ENCODE measurements around the gene TDRD7. TPM values are rescaled to one million over a fixed set of nuclear protein-coding genes. Genes with fewer than 3 reads are reported as not detected.
A peak's percentile ranks its signal among the peaks of the same experiment; 100 is the strongest.

TDRD7 gene
- total RNA-seq, 1 donor from 2014 or later = 20.4 TPM

GRCh38 chr9:97419309-97419867 lies 7.5 kb downstream of the TDRD7 start:
- H3K4me1 ChIP-seq (ENCODE audit: insufficient read depth, low read length) = peaks cover 6% of the 10 kb centered on the region
- peak; percentile 29 for DNase-seq (ENCODE audit: low read depth)
- H3K36me3 Mint-ChIP-seq (ENCODE audit: low read depth, unreplicated experiment) = peaks cover 2% of the 10 kb centered on the region
- no peak overlapping the region for H3K9ac ChIP-seq (ENCODE audit: low read length)
- H2AFZ ChIP-seq (ENCODE audit: low read depth, low read length) = no peak overlapping the region
- H3K9me3 Mint-ChIP-seq (ENCODE audit: unreplicated experiment) = peaks cover 2% of the 10 kb centered on the region
- no peak for FAIRE-seq
- H4K20me1 ChIP-seq (ENCODE audit: insufficient read depth, low read length) = peaks cover 4% of the 10 kb centered on the region
- no peaks in the 10 kb centered on the region for H3K27me3 Mint-ChIP-seq (ENCODE audit: low read depth, unreplicated experiment)
- no peaks in the 10 kb centered on the region for H3K36me3 ChIP-seq (ENCODE audit: insufficient read depth, low read length)
- no peak overlapping the region for H3K4me3 Mint-ChIP-seq (ENCODE audit: unreplicated experiment)
- no peak overlapping the region for H3K27ac ChIP-seq (ENCODE audit: low read depth, low read length)
- TF ChIP-seq CTCF (IDR thresholded peaks at IDR 0.05; ENCODE audit: insufficient read depth, low read depth, low read length) (no peak), EZH2 (IDR thresholded peaks at IDR 0.05; ENCODE audit: insufficient read depth, low read length) (no peak)
- no peaks in the 10 kb centered on the region for H3K9me3 ChIP-seq (ENCODE audit: insufficient read depth, low read depth, low read length)
- H3K27ac Mint-ChIP-seq (ENCODE audit: unreplicated experiment) = peak overlapping the region; percentile 71
- no peaks in the 10 kb centered on the region for H3K79me2 ChIP-seq (ENCODE audit: insufficient read depth, low read length)
- H3K4me3 ChIP-seq (ENCODE audit: insufficient read depth, low read depth, low read length) = no peak overlapping the region
- peaks cover 22% of the 10 kb centered on the region for H3K4me1 Mint-ChIP-seq (ENCODE audit: low read depth, unreplicated experiment)
- H3K27me3 ChIP-seq (ENCODE audit: insufficient read depth, low read length) = no peaks in the 10 kb centered on the region
- no peak overlapping the region for H3K4me2 ChIP-seq (ENCODE audit: low read length)

- Histone ChIP-seq H3K9ac (ENCODE audit: low read length) (no peak overlapping the region), H3K27me3 (ENCODE audit: insufficient read depth, low read length) (no peaks in the 10 kb centered on the region), H3K27ac (ENCODE audit: low read depth, low read length) (no peak overlapping the region), H3K79me2 (ENCODE audit: insufficient read depth, low read length) (no peaks in the 10 kb centered on the region), H2AFZ (ENCODE audit: low read depth, low read length) (no peak overlapping the region), H3K4me1 (ENCODE audit: insufficient read depth, low read length) (no peaks in the 10 kb centered on the region), H3K4me3 (ENCODE audit: insufficient read depth, low read depth, low read length) (no peak overlapping the region), H3K4me2 (ENCODE audit: low read length) (no peak overlapping the region), H3K36me3 (ENCODE audit: insufficient read depth, low read length) (no peaks in the 10 kb centered on the region), H3K9me3 (ENCODE audit: insufficient read depth, low read depth, low read length) (no peaks in the 10 kb centered on the region), H4K20me1 (ENCODE audit: insufficient read depth, low read length) (no peaks in the 10 kb centered on the region)
- Mint-ChIP-seq H3K27ac (ENCODE audit: unreplicated experiment) (no peak overlapping the region), H3K4me3 (ENCODE audit: unreplicated experiment) (no peak overlapping the region), H3K27me3 (ENCODE audit: low read depth, unreplicated experiment) (no peaks in the 10 kb centered on the region), H3K4me1 (ENCODE audit: low read depth, unreplicated experiment) (peaks cover 3% of the 10 kb centered on the region), H3K36me3 (ENCODE audit: low read depth, unreplicated experiment) (peaks cover 8% of the 10 kb centered on the region), H3K9me3 (ENCODE audit: unreplicated experiment) (peaks cover 2% of the 10 kb centered on the region)
- DNase-seq (ENCODE audit: low read depth) (no peak), FAIRE-seq (no peak)
- TF ChIP-seq EZH2 (IDR thresholded peaks at IDR 0.05; ENCODE audit: insufficient read depth, low read length) = no peak
- TF ChIP-seq CTCF (IDR thresholded peaks at IDR 0.05; ENCODE audit: insufficient read depth, low read depth, low read length) = no peak
Measured at GRCh38 chr9:97425336-97425972, 13.6 kb downstream of the TDRD7 start.

- TF ChIP-seq EZH2 (IDR thresholded peaks at IDR 0.05; ENCODE audit: insufficient read depth, low read length) = no peak
- H2AFZ ChIP-seq (ENCODE audit: low read depth, low read length) = no peak overlapping the region
Measured at GRCh38 chr9:97425973-97426336, 14.1 kb downstream of the TDRD7 start.

More at GRCh38 chr9:97425973-97426336, 14.1 kb downstream of the TDRD7 start:
- H3K36me3 ChIP-seq (ENCODE audit: insufficient read depth, low read length) = no peaks in the 10 kb centered on the region
- Mint-ChIP-seq H3K36me3 (ENCODE audit: low read depth, unreplicated experiment) (peaks cover 8% of the 10 kb centered on the region), H3K4me3 (ENCODE audit: unreplicated experiment) (no peak overlapping the region), H3K4me1 (ENCODE audit: low read depth, unreplicated experiment) (no peaks in the 10 kb centered on the region), H3K27ac (ENCODE audit: unreplicated experiment) (no peak overlapping the region), H3K27me3 (ENCODE audit: low read depth, unreplicated experiment) (no peaks in the 10 kb centered on the region), H3K9me3 (ENCODE audit: unreplicated experiment) (peaks cover 2% of the 10 kb centered on the region)
- H3K27ac ChIP-seq (ENCODE audit: low read depth, low read length) = no peak overlapping the region
- no peaks in the 10 kb centered on the region for H3K79me2 ChIP-seq (ENCODE audit: insufficient read depth, low read length)
- H3K27me3 ChIP-seq (ENCODE audit: insufficient read depth, low read length) = no peaks in the 10 kb centered on the region
- H3K4me1 ChIP-seq (ENCODE audit: insufficient read depth, low read length) = no peaks in the 10 kb centered on the region
- H3K4me2 ChIP-seq (ENCODE audit: low read length) = no peak overlapping the region
- DNase-seq (ENCODE audit: low read depth) (no peak), FAIRE-seq (no peak)
- no peak overlapping the region for H3K4me3 ChIP-seq (ENCODE audit: insufficient read depth, low read depth, low read length)
- H3K9me3 ChIP-seq (ENCODE audit: insufficient read depth, low read depth, low read length) = no peaks in the 10 kb centered on the region
- no peak overlapping the region for H3K9ac ChIP-seq (ENCODE audit: low read length)
- no peaks in the 10 kb centered on the region for H4K20me1 ChIP-seq (ENCODE audit: insufficient read depth, low read length)
